HUES6 (cell line): Measurements from ENCODE around the gene ZSCAN31.

Experiments used
- H3K27ac ChIP-seq: 2 replicates; pipeline ENCODE4 v1.7.0; 2013; ENCODE audit warnings: low read depth, mild to moderate bottlenecking, low read length, inconsistent platforms
- H3K27me3 ChIP-seq: 2 replicates; pipeline ENCODE4 v1.6.1; 2013; ENCODE audit warnings: low read length; ENCODE audit not compliant: control insufficient read depth, insufficient read depth
- H3K36me3 ChIP-seq: 2 replicates; pipeline ENCODE4 v1.6.1; 2013; ENCODE audit warnings: low read length; ENCODE audit not compliant: control insufficient read depth, insufficient read depth
- H3K4me1 ChIP-seq: 2 replicates; pipeline ENCODE4 v1.6.1; 2013; ENCODE audit warnings: low read length; ENCODE audit not compliant: control insufficient read depth, insufficient read depth
- H3K4me3 ChIP-seq: 2 replicates; pipeline ENCODE4 v1.5.1; 2013; ENCODE audit warnings: low read depth, low read length
- H3K9ac ChIP-seq: one replicate; pipeline ENCODE4 v1.6.1; 2013; ENCODE audit warnings: mild to moderate bottlenecking, low read length
- H3K9me3 ChIP-seq: 2 replicates; pipeline ENCODE4 v1.6.1; 2013; ENCODE audit warnings: low read depth, low read length; ENCODE audit not compliant: control insufficient read depth, insufficient read depth

Gene ZSCAN31

DNA sequence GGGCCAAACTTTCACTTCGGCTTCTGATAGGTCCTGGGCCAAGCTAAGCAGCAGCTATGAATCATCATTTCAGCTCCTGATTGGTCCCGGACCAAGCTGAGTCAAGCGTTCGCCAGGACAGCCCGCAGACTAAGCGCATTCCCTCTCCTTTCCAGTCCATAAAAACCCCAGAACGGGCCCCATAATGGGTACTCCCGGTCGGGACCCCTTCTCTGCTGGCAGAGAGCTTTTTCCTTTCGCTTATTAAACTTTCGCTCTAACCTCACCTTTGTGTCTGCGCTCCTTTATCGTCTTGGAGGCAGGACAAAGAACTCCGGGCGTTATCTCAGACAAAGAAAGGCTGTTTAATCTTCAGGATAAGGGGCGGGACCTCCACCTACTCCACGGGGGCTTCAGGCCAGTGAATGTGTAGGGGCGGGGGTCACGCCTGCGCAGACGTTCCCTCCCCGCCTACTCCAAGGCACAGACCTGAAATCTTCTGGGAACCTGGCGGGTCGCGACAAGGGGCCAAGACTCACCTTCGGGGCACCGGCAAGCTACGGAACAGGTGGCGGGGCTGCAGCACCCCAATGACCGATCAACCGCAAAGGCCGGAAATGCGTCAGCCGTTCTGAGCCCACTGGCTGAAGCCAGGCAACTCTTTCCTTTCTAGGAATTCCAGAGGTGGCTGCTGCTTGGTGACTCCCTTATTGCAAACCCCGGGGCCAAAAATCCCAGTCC lies at the start of gene ZSCAN31:
ZSCAN31 (minus strand) TSS at position 585 of the 720 bp plus-strand sequence. CDS start 6,465 bp downstream, outside the sequence.
- Histone ChIP-seq H3K27me3 (no peaks in the 10 kb centered on the region), H3K4me3 (peak within 1 kb of the TSS; percentile 83), H3K4me1 (peaks cover 15% of the 10 kb centered on the region), H3K9ac (peak within 1 kb of the TSS; percentile 97), H3K36me3 (no peaks in the 10 kb centered on the region), H3K27ac (peak within 1 kb of the TSS; percentile 98), H3K9me3 (no peaks in the 10 kb centered on the region; the same call in 1 of the 2 replicates)

DNA sequence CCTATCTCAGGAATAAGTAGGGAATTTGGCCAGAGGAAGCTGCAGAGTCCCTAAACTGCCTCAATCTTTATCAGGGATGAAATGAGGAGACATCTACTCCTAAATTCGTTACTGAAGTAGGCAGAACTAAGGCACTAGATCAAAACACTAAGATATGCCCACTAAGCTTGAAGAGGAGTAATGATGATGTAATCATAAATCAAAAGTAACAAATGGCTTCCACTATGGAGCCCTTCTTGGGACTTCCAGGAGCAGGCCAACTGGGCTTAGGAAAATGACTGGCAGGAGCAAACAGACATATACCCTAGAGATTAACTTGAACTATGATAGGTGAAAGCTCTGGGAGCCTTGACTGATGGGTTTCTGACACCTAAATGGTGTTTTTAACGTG lies 48.2 kb upstream of the ZSCAN31 start:
- no peak overlapping the region for H3K27ac ChIP-seq
- H3K9ac ChIP-seq: peak overlapping the region; percentile 69
- peaks cover 12% of the 10 kb centered on the region; the same call in 1 of the 2 replicates for H3K4me1 ChIP-seq
- H3K27me3 ChIP-seq: no peaks in the 10 kb centered on the region
- no peaks in the 10 kb centered on the region for H3K9me3 ChIP-seq
- H3K4me3 ChIP-seq: peak overlapping the region; percentile 64; the same call in 1 of the 2 replicates
- H3K36me3 ChIP-seq: peaks cover 65% of the 10 kb centered on the region

DNA sequence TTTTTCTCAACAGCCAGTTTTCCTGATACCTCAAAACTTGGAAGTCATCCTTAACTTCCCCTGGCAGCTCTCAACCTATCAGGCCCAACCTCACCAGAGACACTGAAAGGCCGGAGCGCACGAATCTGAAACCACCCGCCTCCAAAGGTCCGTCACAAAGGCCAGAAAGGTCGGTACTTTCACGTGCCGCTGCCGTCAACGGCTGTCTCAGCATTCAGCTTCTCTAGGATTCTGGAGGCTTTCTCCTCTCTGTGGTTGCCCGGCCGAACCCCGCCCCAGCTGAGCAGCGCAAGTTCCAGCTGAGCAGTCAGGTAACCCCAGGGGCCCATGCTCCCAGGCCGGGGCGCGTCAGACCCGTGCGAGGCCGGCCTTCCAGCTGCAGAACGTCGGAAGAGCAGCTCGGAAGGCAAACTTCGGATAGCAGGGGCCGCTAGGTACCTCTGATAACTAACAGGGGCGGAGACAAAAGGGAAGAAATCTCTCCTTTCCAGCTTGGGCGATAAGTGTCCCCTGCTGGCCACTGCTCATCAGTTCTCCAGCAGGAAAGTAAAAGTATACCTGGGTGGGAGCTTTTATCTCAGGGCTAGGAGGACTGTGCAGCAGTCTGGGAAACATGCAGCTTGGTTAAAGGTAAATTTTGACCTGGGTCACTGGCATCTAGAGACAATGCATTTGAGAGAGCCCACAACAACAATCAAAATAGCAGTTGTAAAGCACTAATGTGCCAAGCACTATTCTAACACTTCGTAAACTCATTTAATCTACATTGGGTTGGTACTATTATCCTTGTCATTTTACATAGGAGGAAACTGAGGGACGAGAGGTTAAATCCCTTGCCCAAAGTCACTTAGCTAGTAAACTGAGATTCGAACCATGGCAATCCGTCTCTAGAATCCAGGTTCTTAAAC lies 47.5 kb upstream of the ZSCAN31 start:
- Histone ChIP-seq H3K36me3 (peaks cover 65% of the 10 kb centered on the region), H3K27ac (peak overlapping the region; percentile 55; the same call in 1 of the 2 replicates), H3K9me3 (no peaks in the 10 kb centered on the region), H3K4me3 (peak overlapping the region; percentile 64), H3K4me1 (peaks cover 12% of the 10 kb centered on the region; the same call in 1 of the 2 replicates), H3K9ac (peak overlapping the region; percentile 69), H3K27me3 (no peaks in the 10 kb centered on the region)

- peaks cover 46% of the 10 kb centered on the region for H3K36me3 ChIP-seq
- peaks cover 12% of the 10 kb centered on the region for H3K4me1 ChIP-seq
- H3K9me3 ChIP-seq: no peaks in the 10 kb centered on the region
- H3K9ac ChIP-seq: no peak overlapping the region
- H3K27ac ChIP-seq: no peak overlapping the region
- no peak overlapping the region for H3K4me3 ChIP-seq
- H3K27me3 ChIP-seq: no peaks in the 10 kb centered on the region
These were observed 44.4 kb upstream of the ZSCAN31 start for GRCh38 chr6:28380381-28380780.

- no peak overlapping the region for H3K9ac ChIP-seq
- H3K27me3 ChIP-seq: no peaks in the 10 kb centered on the region
- H3K4me1 ChIP-seq: peaks cover 4% of the 10 kb centered on the region
- no peak overlapping the region for H3K27ac ChIP-seq
- peaks cover 41% of the 10 kb centered on the region for H3K36me3 ChIP-seq
- H3K4me3 ChIP-seq: no peak overlapping the region
- no peaks in the 10 kb centered on the region for H3K9me3 ChIP-seq
These were observed 42.7 kb upstream of the ZSCAN31 start for GRCh38 chr6:28378644-28379043.

GRCh38 chr6:28377879-28378278 lies 41.9 kb upstream of the ZSCAN31 start:
- Histone ChIP-seq H3K9ac (no peak overlapping the region), H3K27me3 (no peaks in the 10 kb centered on the region), H3K4me3 (no peak overlapping the region), H3K27ac (no peak overlapping the region), H3K4me1 (peaks cover 2% of the 10 kb centered on the region), H3K9me3 (no peaks in the 10 kb centered on the region), H3K36me3 (peaks cover 41% of the 10 kb centered on the region)

DNA sequence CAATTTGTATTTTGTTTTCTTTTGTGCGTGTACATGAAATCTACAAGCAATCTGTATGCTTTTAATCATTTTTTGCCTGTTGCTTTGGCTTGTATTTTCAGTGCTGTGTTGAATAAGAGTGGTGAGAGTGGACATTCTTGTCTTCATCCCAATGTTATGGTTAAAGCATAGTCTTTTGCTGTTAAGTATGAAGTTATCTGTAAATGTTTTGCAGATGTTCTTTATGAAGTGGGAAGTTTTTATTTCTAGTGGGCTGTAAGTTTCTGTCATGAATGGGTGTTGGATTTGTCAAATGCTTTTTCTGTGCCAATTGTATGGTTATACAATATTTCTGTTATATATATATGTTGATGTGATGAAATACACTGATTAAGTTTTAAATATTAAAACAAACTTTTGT lies 38.0 kb upstream of the ZSCAN31 start:
- Histone ChIP-seq H3K9me3 (no peaks in the 10 kb centered on the region), H3K27ac (no peak overlapping the region)

GRCh38 chr6:28371706-28372451 lies 35.9 kb upstream of the ZSCAN31 start:
- Histone ChIP-seq H3K9me3 (no peaks in the 10 kb centered on the region), H3K36me3 (peaks cover 2% of the 10 kb centered on the region; the same call in 1 of the 2 replicates), H3K27me3 (no peaks in the 10 kb centered on the region), H3K27ac (no peak overlapping the region), H3K4me3 (no peak overlapping the region), H3K9ac (no peak overlapping the region), H3K4me1 (no peaks in the 10 kb centered on the region)

More for the DNA sequence above, 38.0 kb upstream of the ZSCAN31 start:
- Histone ChIP-seq H3K4me1 (no peaks in the 10 kb centered on the region; the same call in 1 of the 2 replicates), H3K27me3 (no peaks in the 10 kb centered on the region), H3K9ac (no peak overlapping the region), H3K4me3 (no peak overlapping the region), H3K36me3 (peaks cover 10% of the 10 kb centered on the region)

DNA sequence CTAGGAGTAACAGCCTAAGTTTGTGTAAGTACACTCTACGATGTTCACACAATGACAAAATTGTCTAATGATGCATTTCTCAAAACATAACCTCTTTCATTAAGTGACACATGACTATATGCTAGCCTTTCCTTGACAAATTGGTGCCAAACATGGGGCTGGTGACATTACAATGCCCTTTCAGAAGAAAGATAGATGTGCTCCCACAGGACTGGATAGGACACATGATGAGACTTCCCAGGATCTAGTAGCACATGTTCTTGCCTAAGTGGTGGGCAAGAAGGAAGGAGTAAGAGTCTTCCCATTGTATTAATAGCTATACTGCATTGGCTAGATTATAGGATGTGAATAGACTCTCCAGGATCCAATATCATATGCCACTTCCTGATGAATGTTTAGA lies 35.3 kb upstream of the ZSCAN31 start:
- Histone ChIP-seq H3K9me3 (no peaks in the 10 kb centered on the region), H3K27ac (no peak overlapping the region), H3K4me3 (no peak overlapping the region), H3K27me3 (no peaks in the 10 kb centered on the region), H3K36me3 (peaks cover 7% of the 10 kb centered on the region), H3K9ac (no peak overlapping the region), H3K4me1 (no peaks in the 10 kb centered on the region)

- Histone ChIP-seq H3K36me3 (peaks cover 13% of the 10 kb centered on the region), H3K4me3 (no peak overlapping the region), H3K27ac (no peak overlapping the region), H3K27me3 (no peaks in the 10 kb centered on the region), H3K4me1 (no peaks in the 10 kb centered on the region), H3K9me3 (no peaks in the 10 kb centered on the region), H3K9ac (no peak overlapping the region)
These were observed 34.5 kb upstream of the ZSCAN31 start for GRCh38 chr6:28370440-28370839.
